H9 (cell line): ENCODE measurements around the gene EHD1. TPM values are rescaled to one million over a fixed set of nuclear protein-coding genes. Genes with fewer than 3 reads are reported as not detected.

Experiments used
- DNase-seq: peaks from one replicate; pipeline ENCODE4 v3.0.0-alpha.2; 2017
- H2AFZ ChIP-seq: one replicate; pipeline ENCODE4 v1.6.1; 2013; ENCODE audit warnings: mild to moderate bottlenecking, low read length, control low read depth, moderate library complexity
- H2AK5ac ChIP-seq: 2 replicates; pipeline ENCODE4 v1.6.1; 2013; ENCODE audit warnings: low read length, control low read depth, mixed read lengths; ENCODE audit not compliant: insufficient read length
- H2BK120ac ChIP-seq: one replicate; pipeline ENCODE4 v1.6.1; 2013; ENCODE audit warnings: low read depth, mild to moderate bottlenecking, low read length, control low read depth, inconsistent platforms; ENCODE audit not compliant: poor library complexity, severe bottlenecking
- H2BK12ac ChIP-seq: 2 replicates; pipeline ENCODE4 v1.6.1; 2013; ENCODE audit warnings: low read length, control low read depth, mixed read lengths, low read depth; ENCODE audit not compliant: insufficient read length
- H2BK15ac ChIP-seq: 2 replicates; pipeline ENCODE4 v1.6.1; 2013; ENCODE audit warnings: low read depth, low read length, control low read depth
- H2BK20ac ChIP-seq: one replicate; pipeline ENCODE4 v1.6.1; 2013; ENCODE audit warnings: low read depth, mild to moderate bottlenecking, low read length, control low read depth, inconsistent platforms; ENCODE audit not compliant: poor library complexity, severe bottlenecking
- H2BK5ac ChIP-seq: 2 replicates; pipeline ENCODE4 v1.6.1; 2013; ENCODE audit warnings: low read length, control low read depth, mixed read lengths; ENCODE audit not compliant: insufficient read length
- H3K14ac ChIP-seq: 2 replicates; pipeline ENCODE4 v1.6.1; 2013; ENCODE audit warnings: low read length, control low read depth; ENCODE audit not compliant: insufficient read depth
- H3K18ac ChIP-seq: 2 replicates; pipeline ENCODE4 v1.6.1; 2013; ENCODE audit warnings: low read depth, mild to moderate bottlenecking, mixed read lengths, low read length, control low read depth; ENCODE audit not compliant: insufficient read length
- H3K23ac ChIP-seq: 2 replicates; pipeline ENCODE4 v1.6.1; 2013; ENCODE audit warnings: low read length, control low read depth, mixed read lengths, low read depth; ENCODE audit not compliant: insufficient read length
- H3K23me2 ChIP-seq: 2 replicates; pipeline ENCODE4 v1.6.1; 2013; ENCODE audit warnings: low read depth, mild to moderate bottlenecking, mixed read lengths, low read length, control low read depth; ENCODE audit not compliant: insufficient read length, poor library complexity, severe bottlenecking
- H3K27ac ChIP-seq: 2 replicates; pipeline ENCODE4 v1.5.1; 2013; ENCODE audit warnings: low read length, control low read depth, mixed read lengths, low read depth; ENCODE audit not compliant: insufficient read length
- H3K27me3 ChIP-seq: 2 replicates; pipeline ENCODE4 v1.6.1; 2013; ENCODE audit warnings: low read length, control low read depth, inconsistent platforms; ENCODE audit not compliant: insufficient read depth
- H3K4ac ChIP-seq: 2 replicates; pipeline ENCODE4 v1.6.1; 2013; ENCODE audit warnings: low read depth, mild to moderate bottlenecking, control low read depth, inconsistent platforms, low read length, moderate library complexity
- H3K4me1 ChIP-seq: 2 replicates; pipeline ENCODE4 v1.6.1; 2013; ENCODE audit warnings: low read length, control low read depth, inconsistent platforms; ENCODE audit not compliant: insufficient read depth
- H3K4me2 ChIP-seq: 2 replicates; pipeline ENCODE4 v1.6.1; 2013; ENCODE audit warnings: low read length, control low read depth, mixed read lengths; ENCODE audit not compliant: insufficient read length, insufficient read depth
- H3K56ac ChIP-seq: 2 replicates; pipeline ENCODE4 v1.6.1; 2013; ENCODE audit warnings: low read depth, mild to moderate bottlenecking, mixed read lengths, low read length, control low read depth; ENCODE audit not compliant: insufficient read length
- H3K79me1 ChIP-seq: 2 replicates; pipeline ENCODE4 v1.6.1; 2013; ENCODE audit warnings: low read depth, mild to moderate bottlenecking, moderate library complexity, low read length, control low read depth, inconsistent platforms; ENCODE audit not compliant: insufficient read depth, poor library complexity, severe bottlenecking
- H3K79me2 ChIP-seq: 2 replicates; pipeline ENCODE4 v1.6.1; 2013; ENCODE audit warnings: low read length, control low read depth, inconsistent platforms; ENCODE audit not compliant: insufficient read depth
- H3K9ac ChIP-seq: 2 replicates; pipeline ENCODE4 v1.6.1; 2013; ENCODE audit warnings: low read length, control low read depth, mixed read lengths; ENCODE audit not compliant: insufficient read length; ENCODE audit errors: extremely low read depth
- H3K9me3 ChIP-seq: one replicate; pipeline ENCODE4 v1.6.1; 2013; ENCODE audit warnings: low read depth, low read length, inconsistent platforms; ENCODE audit not compliant: control insufficient read depth
- H3T11ph ChIP-seq: one replicate; pipeline ENCODE4 v1.6.1; 2013; ENCODE audit warnings: mild to moderate bottlenecking, low read length, control low read depth, inconsistent platforms
- H4K20me1 ChIP-seq: one replicate; pipeline ENCODE4 v1.6.1; 2013; ENCODE audit not compliant: control insufficient read depth, insufficient read length, insufficient read depth
- H4K5ac ChIP-seq: 2 replicates; pipeline ENCODE4 v1.6.1; 2013; ENCODE audit warnings: low read depth, mild to moderate bottlenecking, mixed read lengths, low read length, control low read depth; ENCODE audit not compliant: insufficient read length
- H4K8ac ChIP-seq: replicated peaks from 2 replicates; pipeline ENCODE4 v1.6.1; 2013; ENCODE audit warnings: low read length, control low read depth, mixed read lengths, low read depth; ENCODE audit not compliant: insufficient read length
- H4K91ac ChIP-seq: 2 replicates; pipeline ENCODE4 v1.6.1; 2013; ENCODE audit warnings: low read depth, mild to moderate bottlenecking, moderate library complexity, mixed read lengths, low read length, control low read depth; ENCODE audit not compliant: insufficient read length
- H3K27ac Mint-ChIP-seq, 3 experiments: 2 replicates in 2 of 3; 3 replicates in 1 of 3; pipeline ENCODE4 v1.8.0; 2020 to 2021; ENCODE audit warnings: mixed read lengths in 3 of 3, mild to moderate bottlenecking in 1 of 3, moderate library complexity in 1 of 3
- H3K27me3 Mint-ChIP-seq: 2 replicates; pipeline ENCODE4 v1.8.0; 2021; ENCODE audit warnings: low read depth, mild to moderate bottlenecking, moderate library complexity, mixed read lengths
- H3K36me3 Mint-ChIP-seq, 3 experiments: 2 replicates in 2 of 3; 3 replicates in 1 of 3; pipeline ENCODE4 v1.8.0; 2020 to 2021; ENCODE audit warnings: low read depth in 3 of 3, mixed read lengths in 3 of 3; ENCODE audit not compliant: insufficient read depth in 1 of 3
- H3K4me1 Mint-ChIP-seq, 2 experiments: 2 replicates each; pipeline ENCODE4 v1.8.0; 2020; ENCODE audit warnings: mixed read lengths in 2 of 2
- H3K4me3 Mint-ChIP-seq, 2 experiments: 2 replicates in 1 of 2; 3 replicates in 1 of 2; pipeline ENCODE4 v1.8.0; 2020 to 2021; ENCODE audit warnings: mild to moderate bottlenecking in 2 of 2, mixed read lengths in 2 of 2, moderate library complexity in 1 of 2
- H3K9me3 Mint-ChIP-seq, 2 experiments: 2 replicates in 1 of 2; 3 replicates in 1 of 2; pipeline ENCODE4 v1.8.0; 2020; ENCODE audit warnings: mild to moderate bottlenecking in 2 of 2, mixed read lengths in 2 of 2, moderate library complexity in 1 of 2
- CTCF ChIP-seq: fragments of 200-600 bp; sonication (generic); conservative IDR thresholded peaks from 3 replicates; pipeline ENCODE4 v1.8.0; 2021; ENCODE audit warnings: antibody characterized with exemption, mild to moderate bottlenecking
- WGBS: extraction: QIAGEN DNeasy Blood & Tissue Kit; methylation state at CpG from one replicate; pipeline ENCODE4 v1.1.7; 2013; ENCODE audit warnings: missing lambda C conversion rate, low lambda C conversion rate, mixed read lengths; ENCODE audit not compliant: insufficient read length; ENCODE audit errors: extremely low coverage; 5-methylcytosine and 5-hydroxymethylcytosine counted together
- total RNA-seq: library from RNA; stranded (reverse); gene quantifications from 2 replicates; pipeline ENCODE4 v1.2.1, GENCODE V29; 2021

EHD1 gene
- total RNA-seq, 1 experiment from 2014 or later, result 31.0 TPM

DNA sequence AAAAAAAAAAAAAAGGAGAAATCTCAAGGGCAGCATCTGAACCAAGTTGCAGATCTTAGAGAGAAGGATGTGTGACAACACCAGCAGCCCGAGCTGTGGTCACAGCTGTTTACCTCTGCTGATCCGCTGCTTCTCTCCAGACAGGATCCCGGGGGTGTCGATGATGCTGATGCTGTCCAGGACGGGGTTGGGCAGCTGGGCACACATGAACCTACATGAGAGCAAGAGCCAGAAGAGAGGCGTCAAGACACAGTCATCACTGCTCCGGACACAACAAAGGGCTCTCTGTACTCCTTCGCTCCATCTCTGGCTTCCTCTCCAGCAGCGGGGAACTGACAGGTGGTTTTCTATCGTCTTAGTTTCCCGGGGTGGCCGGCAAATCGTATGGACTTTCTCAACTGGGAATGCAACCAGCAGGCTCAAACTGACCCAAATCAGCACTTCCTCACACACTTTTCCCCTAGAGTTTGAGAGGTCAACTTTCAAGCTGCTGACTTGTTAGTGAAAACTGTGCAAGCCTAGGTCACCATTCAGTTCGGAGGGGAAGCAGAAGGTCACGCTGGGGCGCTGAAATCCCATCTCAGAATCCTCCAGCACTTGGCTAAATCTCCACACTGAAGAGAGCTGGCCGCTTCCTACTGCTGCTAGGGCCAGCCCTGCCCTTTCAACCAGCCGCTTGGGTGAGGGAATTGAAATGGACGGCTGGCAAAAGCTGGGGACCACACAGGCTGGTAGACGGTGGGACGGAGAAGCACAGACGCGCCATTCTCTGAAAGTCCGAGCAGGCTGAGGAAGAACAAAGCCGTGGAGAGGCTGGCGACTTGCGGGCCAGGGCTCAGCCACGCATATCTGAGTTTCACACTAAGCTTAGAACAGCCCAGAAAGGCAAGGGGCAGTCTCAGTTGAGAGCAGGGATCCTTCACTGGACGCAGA lies 3.8 kb downstream of the EHD1 start:
- Histone ChIP-seq H3K27ac (no peak overlapping the region), H3K9me3 (no peaks in the 10 kb centered on the region), H3K9ac (no peak overlapping the region), H3K23ac (no peak overlapping the region), H2BK15ac (no peak overlapping the region), H3K4me1 (no peaks in the 10 kb centered on the region; the same call in 1 of the 2 replicates), H3K56ac (no peak overlapping the region), H3K27me3 (no peaks in the 10 kb centered on the region), H2BK5ac (no peak overlapping the region), H2AFZ (no peak overlapping the region), H3K18ac (no peak overlapping the region), H3K14ac (no peak overlapping the region), H3K4ac (no peak overlapping the region), H3T11ph (no peak overlapping the region), H3K4me2 (no peak overlapping the region), H2BK12ac (no peak overlapping the region), H4K5ac (no peak overlapping the region), H4K91ac (no peak overlapping the region), H2BK120ac (no peak overlapping the region), H2AK5ac (no peak overlapping the region), H2BK20ac (no peak overlapping the region), H3K23me2 (peaks cover 18% of the 10 kb centered on the region), H3K79me2 (no peaks in the 10 kb centered on the region), H3K79me1 (no peaks in the 10 kb centered on the region), H4K8ac (no peak overlapping the region), H4K20me1 (no peaks in the 10 kb centered on the region)
- no peak for DNase-seq
- Mint-ChIP-seq H3K27ac (peak overlapping the region in 1 of 3 experiments; percentile 49; a peak in 2 of 7 replicates), H3K9me3 (no peaks in the 10 kb centered on the region; a peak in 1 of 5 replicates), H3K4me1 (peaks cover 17 to 18% of the 10 kb centered on the region in 2 experiments), H3K4me3 (no peak overlapping the region; a peak in 1 of 5 replicates), H3K27me3 (peaks cover 8% of the 10 kb centered on the region), H3K36me3 (peaks cover 4 to 14% (median 8%) of the 10 kb centered on the region in 3 experiments; a peak in 6 of 7 replicates)
- no peak for TF ChIP-seq CTCF
- no CpG with 5 or more reads among the region's 29 CpGs for WGBS
